Activated T-cell treated with anti-CD3 and anti-CD28 coated beads for 24 hours (primary cell): ENCODE results near the gene SHISA6.

Experiments
- DNase-seq: peaks from one replicate; pipeline ENCODE4 v3.0.0-alpha.2; 2020; ENCODE audit warnings: low read depth

Gene SHISA6

DNA sequence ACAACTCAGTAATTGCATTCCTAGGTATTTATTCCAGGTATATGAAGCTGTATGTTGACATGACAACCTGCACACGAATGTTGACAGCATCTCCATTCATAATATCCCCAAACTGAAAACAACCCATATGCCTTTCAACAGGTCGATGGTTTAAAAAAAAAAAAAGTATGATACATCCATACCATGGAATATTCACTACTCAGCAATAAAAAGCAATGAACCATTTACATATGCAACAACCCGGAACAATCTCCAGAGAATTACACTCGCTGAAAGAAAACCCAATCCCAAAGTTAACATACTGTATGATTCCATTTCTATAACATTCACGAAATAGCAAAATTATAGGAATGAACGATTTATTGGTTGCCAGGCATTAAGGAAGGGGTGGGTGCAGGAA lies 304.0 kb downstream of the SHISA6 start:
- DNase-seq: no peak

DNA sequence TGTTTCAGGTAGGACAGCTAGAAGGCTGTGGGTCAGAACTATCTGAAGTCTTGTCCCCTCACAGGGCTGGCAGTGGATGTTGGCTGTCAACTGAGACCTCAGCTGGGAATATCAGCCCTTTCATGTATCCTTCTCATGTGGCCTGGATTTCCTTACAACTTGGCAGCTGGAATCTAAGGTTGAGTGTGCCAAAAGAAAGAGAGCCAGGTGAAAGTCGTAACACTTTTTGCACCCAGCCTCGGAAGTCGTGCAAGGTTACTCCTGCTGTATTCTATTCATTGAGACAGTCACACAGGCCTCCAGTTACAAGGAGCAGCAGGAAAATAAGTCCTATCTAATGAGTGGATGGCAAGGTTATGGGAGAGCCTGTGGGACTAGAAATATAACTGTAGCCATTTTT lies 304.7 kb downstream of the SHISA6 start:
- DNase-seq: no peak

DNA sequence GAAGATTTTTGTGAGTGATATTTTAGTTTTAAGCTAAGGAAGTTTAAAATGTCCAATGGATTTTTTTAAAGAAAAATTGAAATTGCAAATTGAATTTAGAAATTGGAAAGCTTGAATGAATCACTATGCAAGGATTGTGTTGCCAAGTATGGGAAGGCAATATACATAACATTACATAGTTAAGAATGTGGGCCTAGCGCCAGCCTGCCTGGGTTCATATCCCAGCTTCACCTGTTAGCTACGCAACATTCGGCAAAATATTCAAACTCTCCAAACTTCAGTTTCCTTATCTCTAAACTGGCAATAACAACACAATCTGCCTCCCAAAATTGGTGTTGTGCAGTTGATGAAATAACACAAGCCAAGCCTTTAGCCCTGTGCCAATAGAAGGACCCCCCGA lies 306.8 kb downstream of the SHISA6 start:
- DNase-seq: no peak

DNA sequence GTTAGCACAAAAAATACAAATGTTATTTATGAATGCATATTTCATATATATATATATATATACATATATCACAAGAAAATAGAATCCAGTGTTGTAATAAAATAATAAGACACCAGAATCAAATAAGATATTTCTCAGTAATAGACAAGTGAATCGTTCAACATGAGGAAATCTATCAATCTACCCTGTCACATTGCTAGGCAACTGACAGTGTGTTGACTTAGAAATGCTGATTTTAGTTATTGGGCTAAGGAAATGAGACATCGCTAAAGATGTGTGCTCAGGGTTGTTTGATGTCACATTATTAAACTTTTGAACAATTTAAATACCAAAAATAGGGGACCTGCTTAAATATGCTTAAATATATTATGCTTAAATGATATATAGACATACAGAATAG lies 307.4 kb downstream of the SHISA6 start:
- no peak for DNase-seq

DNA sequence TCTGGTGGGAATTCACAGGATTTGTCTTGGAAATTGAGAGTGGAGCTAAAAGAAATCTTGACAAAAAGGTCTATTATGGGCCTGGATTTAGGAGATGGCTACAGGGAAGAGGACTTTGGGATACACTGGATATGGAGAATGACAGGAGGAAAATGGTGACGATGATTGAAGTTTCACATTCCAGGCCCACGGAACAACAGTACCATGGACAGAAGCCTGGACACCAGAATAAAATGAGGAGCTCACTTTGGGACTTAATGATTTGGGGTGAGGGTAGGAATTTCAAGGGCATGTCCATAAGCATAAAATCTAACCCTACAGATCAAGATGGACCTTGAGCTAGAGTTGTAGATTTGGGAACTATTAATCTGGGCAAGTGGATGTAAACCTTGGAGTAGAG lies 309.4 kb downstream of the SHISA6 start:
- DNase-seq: no peak

DNA sequence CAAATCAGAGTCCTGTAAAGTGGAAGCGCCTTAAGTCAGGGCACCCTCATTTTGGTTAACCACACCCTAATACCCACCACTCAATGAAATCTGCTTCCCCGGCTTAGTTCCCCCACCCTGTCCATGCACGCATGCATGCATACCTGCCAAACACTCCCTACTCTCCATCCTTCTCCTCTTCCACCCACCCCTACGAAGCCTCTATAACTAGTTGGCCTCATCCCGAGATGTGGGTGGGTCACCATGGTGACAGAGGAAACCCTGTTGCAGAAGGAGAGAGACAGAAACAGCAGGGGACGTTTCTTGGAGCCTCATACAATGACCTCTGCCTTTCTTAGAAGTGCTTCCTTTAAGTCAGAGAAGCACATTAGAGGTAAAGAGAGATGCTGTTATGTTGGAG lies 310.4 kb downstream of the SHISA6 start:
- DNase-seq: no peak

DNA sequence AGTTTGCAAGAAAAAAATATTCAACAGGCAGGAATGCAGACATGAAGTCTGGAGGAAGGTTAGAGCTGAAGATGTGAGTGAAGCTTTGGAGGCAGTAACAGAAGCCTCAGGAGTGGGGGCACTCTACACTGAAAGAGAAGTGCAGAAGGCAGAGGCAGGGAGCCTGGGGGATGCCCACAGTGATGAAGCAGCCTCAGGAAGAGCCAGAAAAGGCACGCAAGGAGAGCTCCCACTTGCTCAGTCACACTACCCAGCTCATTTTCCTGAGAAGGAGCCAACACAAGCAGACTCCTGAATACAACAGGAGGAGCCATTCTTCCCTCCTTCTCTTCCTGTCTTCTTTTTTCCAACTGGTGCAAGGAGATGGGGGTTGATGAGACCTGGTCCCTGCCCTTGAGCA lies 312.1 kb downstream of the SHISA6 start:
- DNase-seq: no peak

DNA sequence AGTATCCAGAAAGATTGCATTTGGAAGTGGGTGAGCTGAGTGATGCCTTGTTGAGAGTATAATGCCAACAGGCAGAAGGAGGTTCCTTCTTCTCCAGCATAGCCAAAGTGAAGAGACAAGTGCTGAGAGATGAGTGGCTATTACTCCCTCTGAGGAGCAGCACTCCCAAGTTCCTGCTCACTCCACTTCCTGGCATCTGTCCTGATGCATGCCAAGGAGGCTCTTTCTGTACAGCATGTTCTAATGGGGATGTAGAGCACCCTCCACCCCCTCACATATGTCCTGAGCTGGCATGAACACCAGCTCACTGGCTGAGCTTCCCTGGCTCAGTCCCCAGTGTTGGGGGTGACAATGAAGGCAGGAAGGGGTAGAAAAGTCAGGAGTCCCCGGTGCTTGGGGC lies 313.0 kb downstream of the SHISA6 start:
- DNase-seq: no peak

DNA sequence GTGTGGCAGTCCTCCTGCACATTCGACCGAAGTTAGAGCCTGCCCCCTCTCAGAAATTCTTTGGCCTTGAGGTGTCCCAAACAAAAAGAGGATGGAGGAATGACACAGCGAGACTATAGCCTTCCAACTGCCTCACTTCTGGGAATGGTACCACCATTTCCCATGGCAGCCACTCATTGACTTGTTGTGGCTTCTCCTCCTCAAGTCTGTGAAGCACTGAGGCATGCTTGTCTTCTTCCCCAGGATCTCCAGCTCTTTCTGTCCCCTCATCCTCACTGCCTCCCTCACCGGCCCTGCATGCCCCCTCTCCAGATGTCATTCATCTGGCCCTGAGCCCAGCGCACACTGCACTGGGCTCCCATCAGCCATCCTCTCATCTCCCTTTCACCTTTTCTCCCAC lies 313.5 kb downstream of the SHISA6 start:
- DNase-seq: no peak

DNA sequence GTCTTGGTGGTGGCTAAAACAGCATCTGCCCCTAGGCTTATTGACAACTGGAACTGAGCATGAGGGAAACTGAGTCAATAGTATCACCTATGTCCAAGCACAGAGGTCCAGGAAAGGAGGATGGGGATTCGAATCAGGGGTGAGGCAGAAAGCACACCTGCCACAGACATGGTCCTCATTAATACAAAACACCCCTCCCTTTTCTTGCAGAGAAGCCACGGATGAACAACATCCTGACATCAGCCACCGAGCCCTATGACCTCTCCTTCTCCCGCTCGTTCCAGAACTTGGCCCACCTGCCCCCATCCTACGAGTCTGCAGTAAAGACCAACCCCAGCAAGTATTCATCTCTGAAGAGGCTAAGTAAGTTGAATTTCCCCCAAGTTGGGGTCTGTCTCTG lies 314.5 kb downstream of the SHISA6 start:
- DNase-seq: no peak

DNA sequence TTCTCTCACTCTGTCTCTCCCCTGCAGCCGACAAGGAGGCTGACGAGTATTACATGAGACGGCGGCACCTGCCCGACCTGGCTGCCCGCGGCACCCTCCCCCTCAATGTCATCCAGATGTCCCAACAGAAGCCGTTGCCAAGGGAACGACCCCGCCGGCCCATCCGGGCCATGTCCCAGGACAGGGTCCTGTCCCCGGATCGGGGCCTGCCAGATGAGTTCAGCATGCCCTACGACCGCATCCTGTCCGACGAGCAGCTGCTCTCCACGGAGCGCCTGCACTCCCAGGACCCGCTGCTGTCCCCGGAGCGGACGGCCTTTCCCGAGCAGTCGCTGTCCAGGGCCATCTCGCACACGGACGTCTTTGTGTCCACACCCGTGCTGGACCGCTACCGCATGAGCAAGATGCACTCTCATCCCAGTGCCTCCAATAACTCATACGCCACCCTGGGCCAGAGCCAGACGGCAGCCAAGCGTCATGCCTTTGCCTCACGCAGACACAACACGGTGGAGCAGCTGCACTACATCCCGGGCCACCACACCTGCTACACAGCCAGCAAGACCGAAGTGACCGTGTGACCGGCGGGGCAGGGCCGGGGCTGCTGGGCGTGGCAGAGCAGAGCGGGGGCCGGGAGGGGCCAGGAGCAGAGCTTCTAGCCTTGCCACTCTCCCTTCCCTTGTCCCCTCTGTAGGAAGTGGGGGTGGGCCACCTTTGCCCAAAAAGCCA lies 316.9 kb downstream of the SHISA6 start:
- no peak for DNase-seq

DNA sequence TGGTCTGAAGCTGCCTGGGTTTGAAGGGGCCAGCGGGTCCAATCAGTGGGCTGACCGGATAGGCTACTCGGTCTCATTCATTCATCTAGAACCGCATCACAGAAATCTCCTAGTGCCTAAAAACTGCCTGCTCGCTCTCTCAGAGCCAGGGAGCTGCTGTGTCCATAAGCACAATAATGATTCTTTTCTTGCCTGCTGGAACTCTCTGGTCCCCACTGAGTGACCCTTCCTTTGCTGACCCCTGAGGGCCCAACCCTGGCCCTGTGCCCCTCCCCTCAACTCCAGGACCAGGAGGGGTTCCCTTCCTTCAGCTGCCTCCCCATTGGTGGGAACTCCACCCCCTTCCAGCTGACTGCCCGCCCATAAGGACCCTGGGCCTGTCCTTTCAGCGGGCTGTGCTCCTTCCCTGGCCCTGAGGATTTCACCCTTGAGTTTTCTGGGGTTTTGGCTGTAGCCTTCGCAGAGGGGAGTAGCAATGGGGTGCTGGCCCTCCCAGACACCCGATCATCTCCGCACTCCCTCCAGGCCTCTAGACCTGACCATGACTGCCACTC lies 317.7 kb downstream of the SHISA6 start:
- DNase-seq: no peak

DNA sequence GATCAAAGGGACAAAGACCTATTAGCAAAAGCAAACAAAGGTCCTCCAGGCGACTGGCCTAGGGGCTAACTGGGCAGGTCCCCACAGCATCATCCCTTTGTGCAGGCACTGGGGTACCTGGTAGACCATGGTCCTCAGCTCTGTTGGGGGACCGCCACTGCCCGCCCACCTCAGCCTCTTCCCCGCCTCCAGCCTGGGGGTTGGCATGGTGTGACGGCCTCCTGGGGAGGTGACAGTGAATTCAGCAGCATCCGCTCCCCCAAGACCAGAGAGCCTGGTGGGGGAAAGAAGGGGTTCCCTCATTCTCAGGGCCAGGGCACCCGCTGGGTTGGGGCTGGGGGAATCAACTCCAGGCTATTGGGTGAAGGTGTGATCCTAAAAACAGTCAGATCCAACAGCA lies 318.6 kb downstream of the SHISA6 start:
- no peak for DNase-seq

DNA sequence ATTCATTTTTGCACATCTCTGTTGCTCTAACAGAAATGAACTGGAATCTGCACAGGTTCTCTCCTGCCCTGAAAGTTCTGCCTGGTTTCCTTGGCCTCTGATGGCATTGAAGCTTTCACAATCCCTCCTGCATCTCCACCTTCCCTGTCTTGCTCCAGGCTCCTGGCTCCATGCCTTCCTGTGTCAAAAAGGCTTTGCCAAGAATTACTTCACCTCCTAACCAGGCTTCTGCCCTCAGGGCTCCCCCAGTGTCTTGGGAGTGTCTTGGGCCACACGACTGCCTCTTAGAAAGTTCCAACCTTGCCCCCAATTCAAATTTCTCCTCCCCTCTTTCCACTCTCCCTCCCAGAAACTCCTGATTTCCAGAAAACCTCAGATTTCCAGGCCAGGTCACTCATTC lies 320.3 kb downstream of the SHISA6 start:
- DNase-seq: no peak

DNA sequence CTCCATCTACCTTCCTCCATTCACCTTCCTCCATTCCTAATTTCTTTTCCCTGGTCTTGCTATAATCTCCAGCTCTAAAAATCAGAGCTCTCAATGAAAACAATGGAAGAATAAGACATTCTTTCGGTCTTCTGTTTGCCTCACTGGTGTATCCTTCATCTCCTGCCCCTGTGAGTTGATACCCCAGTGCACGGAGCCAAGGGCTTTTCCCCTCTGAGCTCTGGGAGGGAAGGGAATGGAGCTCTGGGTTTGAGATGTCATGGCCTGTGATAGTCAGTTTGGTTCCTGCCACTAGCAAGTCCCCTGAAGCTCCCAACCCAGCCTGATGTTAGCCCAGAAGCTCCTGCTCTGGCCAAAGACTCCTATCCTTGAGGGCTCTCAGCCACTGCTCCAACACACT lies 320.7 kb downstream of the SHISA6 start:
- DNase-seq: no peak

DNA sequence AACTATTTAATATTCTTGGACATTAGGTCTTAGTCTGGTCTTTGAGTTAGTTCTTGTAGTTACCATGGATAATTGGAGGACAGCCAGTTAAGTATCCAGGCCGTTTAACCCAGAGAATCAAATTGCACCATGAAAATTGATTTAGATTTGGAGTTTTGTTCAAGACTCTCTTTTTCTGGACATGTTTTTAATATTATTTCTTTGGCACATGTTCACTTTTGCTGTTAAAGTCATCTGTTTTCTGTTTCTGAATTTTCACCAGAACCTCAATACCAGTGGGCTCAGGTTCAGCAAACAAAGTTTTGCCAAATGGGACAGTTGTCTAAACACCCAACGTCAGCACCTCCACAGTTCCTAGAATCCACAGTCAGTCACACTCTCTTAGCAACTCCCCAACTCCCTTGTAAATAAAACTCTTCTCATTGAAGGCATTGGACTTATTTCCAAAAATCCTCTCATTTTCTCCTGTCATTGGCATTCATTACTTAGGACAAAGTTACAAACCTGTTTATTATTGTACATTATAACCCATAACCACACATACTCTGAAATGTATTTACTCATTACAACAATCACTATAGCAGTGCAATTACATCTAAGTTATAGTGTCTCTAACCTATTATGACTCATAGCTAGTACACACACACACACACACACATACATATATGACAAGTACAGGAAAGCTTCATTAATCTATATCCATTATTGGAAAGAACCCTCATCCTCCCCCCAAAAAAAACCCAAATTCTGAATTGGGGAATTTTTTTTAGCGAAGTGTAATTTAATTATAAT lies 323.8 kb downstream of the SHISA6 start:
- DNase-seq: no peak

DNA sequence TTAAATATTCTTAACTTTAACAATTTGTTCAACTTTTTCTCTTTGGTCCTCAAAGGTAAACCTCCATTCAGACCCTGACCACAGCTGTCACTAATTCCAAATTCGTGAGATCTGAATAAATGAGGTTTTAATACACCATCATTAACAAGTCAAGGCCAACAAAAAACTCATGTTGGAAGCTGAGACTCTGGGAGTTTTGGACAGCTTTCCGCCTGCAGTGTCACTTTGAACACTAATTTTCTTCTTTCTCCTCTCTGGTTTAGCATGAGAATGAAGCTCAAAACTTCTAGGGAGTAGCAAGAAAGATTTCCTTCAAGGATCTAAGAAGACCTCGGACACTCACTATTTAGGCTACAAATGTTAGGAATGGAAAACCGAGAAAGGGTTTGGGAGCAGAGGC lies 324.6 kb downstream of the SHISA6 start:
- no peak for DNase-seq

DNA sequence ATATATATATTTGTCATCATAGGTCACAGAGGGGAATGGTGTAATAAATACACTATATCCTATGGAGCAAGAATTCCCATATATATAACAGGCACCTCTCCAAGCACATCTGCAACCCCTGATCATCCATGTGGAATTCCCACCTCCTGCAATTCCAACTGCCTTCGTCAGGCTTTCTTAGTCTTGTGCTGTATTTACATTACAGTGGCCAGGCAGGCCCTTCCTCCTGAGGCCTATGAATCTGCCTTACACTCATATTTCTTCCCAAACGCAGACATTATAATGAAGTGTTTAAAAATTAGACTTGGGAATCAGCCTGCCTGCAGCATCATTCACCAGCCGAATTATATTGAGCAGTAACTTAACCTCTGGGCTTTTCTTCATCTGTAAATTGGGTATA lies 338.0 kb downstream of the SHISA6 start:
- no peak for DNase-seq

DNA sequence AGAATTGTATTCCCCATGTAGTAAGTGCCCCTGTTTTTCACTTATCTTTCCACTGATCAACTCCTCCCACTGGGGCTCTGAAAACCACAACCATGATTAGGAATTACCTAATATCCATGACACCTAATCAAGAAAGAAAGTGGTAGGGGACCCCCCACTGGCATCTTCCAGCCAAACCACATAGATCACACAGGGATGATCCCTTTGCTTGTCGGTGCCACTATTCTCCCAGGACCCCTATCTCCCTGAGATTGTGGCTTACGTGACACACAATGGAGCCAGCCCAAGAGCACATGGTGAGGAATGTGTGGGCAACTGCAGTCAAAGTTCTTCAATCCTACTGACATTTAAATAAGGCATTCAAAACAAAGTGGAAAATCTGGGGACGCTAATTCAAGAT lies 339.7 kb downstream of the SHISA6 start:
- no peak for DNase-seq

DNA sequence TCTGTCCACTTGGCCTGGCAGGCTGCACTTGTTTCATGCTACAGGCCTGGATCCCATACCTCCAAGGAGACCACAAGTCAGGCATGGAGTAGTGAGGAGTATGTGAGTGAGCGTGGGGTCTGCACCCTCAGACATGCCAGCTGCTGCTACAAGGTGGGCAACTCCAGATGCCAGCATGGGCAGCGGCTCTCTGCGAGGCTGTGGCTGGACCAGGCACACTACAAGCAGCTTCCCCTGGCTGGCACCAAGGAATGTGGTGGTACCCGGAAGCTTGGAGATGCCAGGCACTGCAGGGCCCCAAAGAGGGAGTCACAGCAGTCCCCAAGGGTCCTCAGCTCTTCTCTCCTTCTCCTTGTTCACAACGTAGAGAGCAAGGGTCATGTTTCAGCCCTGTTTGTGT lies 341.2 kb downstream of the SHISA6 start:
- DNase-seq: no peak

DNA sequence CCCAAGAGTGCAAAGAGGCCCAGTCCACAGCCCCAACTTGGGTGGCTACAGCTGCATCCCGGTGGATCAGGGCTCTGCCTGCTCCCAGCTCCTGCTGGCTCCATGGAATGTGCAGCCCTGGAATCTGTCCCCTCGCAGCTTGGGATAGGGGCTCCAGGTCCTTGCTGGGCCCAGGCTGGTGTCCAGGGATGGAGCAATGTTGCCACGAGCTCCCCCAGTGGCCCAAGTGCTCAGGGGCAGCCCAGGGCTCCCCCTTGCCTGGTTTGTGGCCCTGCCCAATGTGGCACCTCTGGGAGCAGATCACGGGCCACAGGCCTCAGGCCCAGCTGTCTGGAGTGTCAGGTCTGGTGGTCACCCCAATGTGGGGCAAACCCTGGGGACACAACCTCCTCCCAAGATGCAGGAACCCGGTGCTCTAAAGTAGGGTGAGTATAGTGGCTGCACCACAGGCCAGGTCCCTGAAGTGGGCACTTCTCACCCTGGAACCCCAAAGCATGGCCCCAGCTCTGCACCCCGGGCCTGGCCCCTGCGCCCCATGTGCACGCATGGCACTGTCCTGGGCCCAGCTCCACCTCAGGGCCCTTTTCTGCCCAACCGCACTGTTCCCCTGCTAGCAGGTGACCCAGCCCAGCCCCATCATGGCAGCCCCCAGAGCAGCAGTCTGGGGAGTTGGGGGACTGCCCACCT lies 342.4 kb downstream of the SHISA6 start:
- no peak for DNase-seq

DNA sequence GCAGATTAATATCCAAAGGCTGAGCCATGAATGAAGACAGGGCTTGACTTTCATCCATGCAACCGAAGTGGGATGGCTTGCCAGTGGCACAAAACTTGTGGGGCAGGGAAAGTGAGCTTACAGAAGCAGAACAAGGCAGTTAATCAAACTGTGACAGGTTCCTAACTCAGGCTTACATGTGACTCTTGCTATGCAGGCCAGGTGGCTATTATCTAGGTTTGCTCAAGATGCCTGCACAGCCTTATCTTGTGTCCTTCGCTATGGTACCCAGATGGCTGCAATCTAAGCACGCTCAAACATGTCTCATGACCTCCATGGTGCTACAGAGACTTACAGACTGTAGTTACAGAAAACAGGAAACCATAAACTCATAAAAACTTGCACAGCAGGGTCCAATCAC lies 348.7 kb downstream of the SHISA6 start:
- no peak for DNase-seq
